GM23248 (cell line): Measurements from ENCODE around the gene FHL3. TPM values are rescaled to one million over a fixed set of nuclear protein-coding genes. Genes with fewer than 3 reads are reported as not detected.

Experiments used
- DNase-seq: peaks from one replicate; pipeline ENCODE4 v3.0.0-alpha.2; 2015
- H2AFZ ChIP-seq: fragments of 200-600 bp; sonication (generic); 2 replicates; pipeline ENCODE4 v1.6.1; 2016; ENCODE audit warnings: antibody characterized with exemption
- H3F3A ChIP-seq: fragments of 200-600 bp; sonication (generic); 2 replicates; pipeline ENCODE4 v1.6.1; 2016; ENCODE audit warnings: mild to moderate bottlenecking, antibody characterized with exemption, mixed run types; ENCODE audit not compliant: insufficient read depth
- H3K27ac ChIP-seq: fragments of 200-600 bp; sonication (generic); 2 replicates; pipeline ENCODE4 v1.5.1; 2016; ENCODE audit warnings: mild to moderate bottlenecking
- H3K27me3 ChIP-seq: fragments of 200-600 bp; sonication (generic); replicated peaks from 2 replicates; pipeline ENCODE4 v1.6.1; 2016; ENCODE audit warnings: mild to moderate bottlenecking; ENCODE audit not compliant: insufficient read depth
- H3K36me3 ChIP-seq: fragments of 200-600 bp; sonication (generic); 2 replicates; pipeline ENCODE4 v1.6.1; 2016; ENCODE audit warnings: low read depth, mild to moderate bottlenecking
- H3K4me1 ChIP-seq: fragments of 200-600 bp; sonication (generic); 2 replicates; pipeline ENCODE4 v1.6.1; 2016; ENCODE audit warnings: mild to moderate bottlenecking; ENCODE audit not compliant: insufficient read depth
- H3K4me2 ChIP-seq: fragments of 200-600 bp; sonication (generic); one replicate; pipeline ENCODE4 v1.6.1; 2016; ENCODE audit warnings: mild to moderate bottlenecking; ENCODE audit not compliant: unreplicated experiment
- H3K4me3 ChIP-seq: fragments of 200-600 bp; sonication (generic); 2 replicates; pipeline ENCODE4 v1.5.1; 2016; ENCODE audit warnings: mild to moderate bottlenecking
- H3K79me2 ChIP-seq: fragments of 200-600 bp; sonication (generic); 2 replicates; pipeline ENCODE4 v1.6.1; 2016; ENCODE audit warnings: mild to moderate bottlenecking; ENCODE audit not compliant: insufficient read depth
- H3K9ac ChIP-seq: fragments of 200-600 bp; sonication (generic); 2 replicates; pipeline ENCODE4 v1.6.1; 2016; ENCODE audit warnings: mild to moderate bottlenecking
- H3K9me2 ChIP-seq: fragments of 200-600 bp; sonication (generic); 2 replicates; pipeline ENCODE4 v1.6.1; 2016; ENCODE audit warnings: mixed run types, mild to moderate bottlenecking, moderate library complexity; ENCODE audit not compliant: insufficient read depth
- H3K9me3 ChIP-seq: fragments of 200-600 bp; sonication (generic); one replicate; pipeline ENCODE4 v1.6.1; 2017; ENCODE audit warnings: low read depth
- H4K20me1 ChIP-seq: fragments of 200-600 bp; sonication (generic); 2 replicates; pipeline ENCODE4 v1.6.0; 2016; ENCODE audit not compliant: insufficient read depth
- EZH2 ChIP-seq: fragments of 200-600 bp; sonication (generic); IDR thresholded peaks from 2 replicates; pipeline ENCODE4 v1.6.1; 2018; ENCODE audit warnings: antibody characterized with exemption, mild to moderate bottlenecking; ENCODE audit not compliant: insufficient read depth, poor library complexity, severe bottlenecking
- EZH2phosphoT487 ChIP-seq: fragments of 200-600 bp; sonication (generic); IDR thresholded peaks from 2 replicates; pipeline ENCODE4 v1.6.1; 2018; ENCODE audit warnings: antibody characterized with exemption, moderate library complexity, mild to moderate bottlenecking, low read depth; ENCODE audit not compliant: insufficient read depth
- WGBS, 2 experiments: methylation state at CpG; one replicate each; pipeline ENCODE4 v1.1.6; 2015 to 2017; ENCODE audit warnings: low lambda C conversion rate in 2 of 2, low coverage in 1 of 2; ENCODE audit errors: missing lambda C conversion rate in 2 of 2; 5-methylcytosine and 5-hydroxymethylcytosine counted together
- in situ Hi-C: fragments of 300-500 bp; cut with MboI; formaldehyde crosslinking; loops from 2 replicates; pipeline ENCODE4 v1.15.0; 2020
- polyA plus RNA-seq: library from polyadenylated mRNA; unstranded; fragments of >200 nt; fragmentation: Nextera tagmentation; extraction: Ambion mirVana; gene quantifications from 2 replicates; pipeline ENCODE4 v1.2.1, GENCODE V29; 2016
- total RNA-seq: library from RNA; depleted of rRNA; stranded (reverse); fragments of >200 nt; shearing (Covaris generic); gene quantifications from 2 replicates; pipeline ENCODE4 v1.2.3, GENCODE V29; 2014

FHL3 gene
- total and polyA plus RNA-seq, 2 experiments from 2014 or later: 31.7 to 44.4 TPM

DNA sequence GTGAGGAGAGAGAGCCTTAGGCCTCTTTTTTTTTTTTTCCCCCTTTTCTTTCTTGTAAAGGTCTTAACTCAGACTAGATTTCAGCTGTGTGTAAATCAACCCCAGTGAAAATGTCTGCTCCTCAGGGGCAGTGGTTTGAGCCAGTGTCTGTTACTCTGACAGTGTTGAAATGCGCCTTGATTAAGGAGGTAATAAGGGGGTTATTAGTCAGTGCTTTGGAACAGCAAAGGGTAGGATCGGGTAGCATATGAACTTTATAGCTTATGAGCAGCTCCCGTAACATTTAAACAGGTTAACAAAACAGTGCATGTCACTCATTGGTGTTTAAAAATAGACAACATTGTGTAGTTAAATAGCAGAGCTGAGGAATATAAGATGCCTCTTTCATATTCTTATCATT is 17.5 kb upstream of the FHL3 start:
- TF ChIP-seq EZH2 (no peak), EZH2phosphoT487 (no peak)
- no peak overlapping the region for H3K27ac ChIP-seq
- no peak overlapping the region for H2AFZ ChIP-seq
- no peaks in the 10 kb centered on the region for H3K9me2 ChIP-seq
- H3K27me3 ChIP-seq: no peaks in the 10 kb centered on the region
- no peaks in the 10 kb centered on the region for H4K20me1 ChIP-seq
- in situ Hi-C loops: loop anchor here (10.0 kb wide), 1 partner anchor 802 kb away; no protein-coding TSS in a partner anchor
- H3K9ac ChIP-seq: no peak overlapping the region
- H3K4me3 ChIP-seq: no peak overlapping the region
- H3K79me2 ChIP-seq: peaks cover 31% of the 10 kb centered on the region
- DNase-seq: no peak
- 79 to 82% methylated on average over 3 of the region's 3 CpGs for WGBS, 2 experiments
- peaks cover 17% of the 10 kb centered on the region; the same call in 1 of the 2 replicates for H3F3A ChIP-seq
- H3K36me3 ChIP-seq: peaks cover 58% of the 10 kb centered on the region
- no peaks in the 10 kb centered on the region for H3K4me1 ChIP-seq
- no peaks in the 10 kb centered on the region for H3K9me3 ChIP-seq
- H3K4me2 ChIP-seq: no peak overlapping the region

DNA sequence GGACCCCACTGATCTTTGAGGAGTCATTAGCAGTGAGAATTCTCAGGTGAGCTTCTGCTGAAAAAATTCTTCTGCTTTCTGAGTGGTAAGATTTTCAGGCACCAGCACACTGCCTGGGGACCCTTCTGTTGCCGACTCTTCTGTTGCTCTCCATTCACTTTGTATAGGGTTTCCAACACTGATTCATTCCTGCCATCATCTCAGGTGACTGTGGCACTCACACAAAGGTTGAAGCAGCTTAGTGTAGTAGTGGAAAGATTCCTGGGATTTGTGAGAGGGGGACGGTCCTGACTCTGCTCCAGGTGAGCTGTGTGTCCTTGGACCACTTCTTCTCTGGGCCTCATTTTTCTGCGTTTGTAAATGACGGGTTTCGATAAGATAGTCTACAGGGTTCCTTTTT is 16.7 kb upstream of the FHL3 start:
- no peak for TF ChIP-seq EZH2phosphoT487
- TF ChIP-seq EZH2: no peak
- H3K79me2 ChIP-seq: peaks cover 40% of the 10 kb centered on the region
- in situ Hi-C loops: loop anchor here (10.0 kb wide), 1 partner anchor 803 kb away; no protein-coding TSS in a partner anchor
- no peaks in the 10 kb centered on the region for H3K4me1 ChIP-seq
- peaks cover 11% of the 10 kb centered on the region; the same call in 1 of the 2 replicates for H3F3A ChIP-seq
- H2AFZ ChIP-seq: no peak overlapping the region
- no peaks in the 10 kb centered on the region for H3K9me3 ChIP-seq
- H3K4me2 ChIP-seq: no peak overlapping the region
- H3K4me3 ChIP-seq: no peak overlapping the region
- no peak overlapping the region for H3K27ac ChIP-seq
- no peak overlapping the region for H3K9ac ChIP-seq
- DNase-seq: no peak
- peaks cover 66% of the 10 kb centered on the region for H3K36me3 ChIP-seq
- no peaks in the 10 kb centered on the region for H4K20me1 ChIP-seq
- WGBS, 2 experiments: 95 to 98% methylated on average over 5 of the region's 5 CpGs
- no peaks in the 10 kb centered on the region for H3K27me3 ChIP-seq
- H3K9me2 ChIP-seq: no peaks in the 10 kb centered on the region

DNA sequence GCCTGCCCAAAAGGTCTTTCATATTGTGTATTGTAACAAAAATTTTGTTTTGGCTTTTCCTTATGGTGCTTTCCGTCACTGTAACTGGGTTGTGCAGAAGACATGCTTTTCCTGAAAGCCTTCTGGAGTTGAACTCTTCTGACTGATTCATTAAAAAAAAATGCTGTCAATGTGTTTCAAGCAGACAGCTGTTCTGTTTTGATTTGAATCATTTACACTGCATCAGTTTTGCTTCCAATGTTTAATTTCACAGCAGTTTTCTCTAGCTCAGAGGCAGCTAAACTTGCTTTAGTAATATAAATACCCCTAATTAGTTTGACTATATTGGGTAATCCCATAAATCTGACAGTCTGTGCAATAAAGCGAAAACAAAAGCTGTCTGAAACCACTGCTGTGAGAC is 15.1 kb upstream of the FHL3 start:
- no peak overlapping the region for H2AFZ ChIP-seq
- H3K4me1 ChIP-seq: no peaks in the 10 kb centered on the region
- peaks cover 74% of the 10 kb centered on the region for H3K36me3 ChIP-seq
- H3K9me2 ChIP-seq: no peaks in the 10 kb centered on the region
- in situ Hi-C loops: loop anchor here (10.0 kb wide), 1 partner anchor 804 kb away; no protein-coding TSS in a partner anchor
- H3K79me2 ChIP-seq: peaks cover 55% of the 10 kb centered on the region
- no peak overlapping the region for H3K4me2 ChIP-seq
- no peaks in the 10 kb centered on the region for H3K9me3 ChIP-seq
- H3F3A ChIP-seq: peaks cover 8% of the 10 kb centered on the region; the same call in 1 of the 2 replicates
- DNase-seq: no peak
- no peak overlapping the region for H3K9ac ChIP-seq
- no peaks in the 10 kb centered on the region for H3K27me3 ChIP-seq
- no peak for TF ChIP-seq EZH2
- TF ChIP-seq EZH2phosphoT487: no peak
- no peak overlapping the region for H3K4me3 ChIP-seq
- WGBS, 2 experiments: 97 to 98% methylated on average over 2 of the region's 2 CpGs
- no peaks in the 10 kb centered on the region for H4K20me1 ChIP-seq
- H3K27ac ChIP-seq: no peak overlapping the region

DNA sequence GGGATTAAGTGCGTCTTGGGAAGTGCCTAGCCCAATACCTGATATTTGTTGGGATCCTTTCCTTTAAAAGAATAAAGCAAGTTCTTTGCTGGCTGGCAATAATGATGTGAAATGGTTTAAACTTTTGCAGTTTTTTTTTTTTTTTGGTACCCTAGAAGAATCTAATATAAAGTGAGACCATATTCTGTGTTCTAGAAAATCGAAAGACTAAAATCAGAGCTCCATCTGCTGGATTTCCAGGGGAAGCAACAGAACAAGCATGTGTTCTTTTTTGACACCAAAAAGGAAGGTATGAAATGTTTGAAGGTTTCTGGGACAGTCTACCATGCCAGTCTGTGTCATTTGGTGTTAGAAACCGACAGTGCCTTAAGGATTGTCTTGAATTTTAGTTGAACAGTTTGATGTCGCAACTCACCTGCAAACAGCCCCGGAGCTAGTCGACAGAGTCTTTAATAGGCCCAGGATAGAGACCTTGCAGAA is 13.6 kb upstream of the FHL3 start:
- H2AFZ ChIP-seq: no peak overlapping the region
- no peaks in the 10 kb centered on the region for H3K27me3 ChIP-seq
- peaks cover 63% of the 10 kb centered on the region for H3K36me3 ChIP-seq
- H3K9me3 ChIP-seq: no peaks in the 10 kb centered on the region
- no peak overlapping the region for H3K9ac ChIP-seq
- H4K20me1 ChIP-seq: no peaks in the 10 kb centered on the region
- peak; percentile 64 for DNase-seq
- no peaks in the 10 kb centered on the region for H3K9me2 ChIP-seq
- peaks cover 9% of the 10 kb centered on the region for H3K4me1 ChIP-seq
- in situ Hi-C loops: no loop called here
- TF ChIP-seq EZH2 (no peak), EZH2phosphoT487 (no peak)
- no peak overlapping the region for H3K27ac ChIP-seq
- no peak overlapping the region for H3K4me2 ChIP-seq
- H3K79me2 ChIP-seq: peaks cover 70% of the 10 kb centered on the region
- H3F3A ChIP-seq: peaks cover 8% of the 10 kb centered on the region; the same call in 1 of the 2 replicates
- 72 to 80% methylated on average over 6 of the region's 6 CpGs for WGBS, 2 experiments
- H3K4me3 ChIP-seq: no peak overlapping the region
